Endothelial cell (in vitro differentiated cells): ENCODE results near the gene STK11IP. TPM values are rescaled to one million over a fixed set of nuclear protein-coding genes. Genes with fewer than 3 reads are reported as not detected.

ENCODE experiments used
- DNase-seq: peaks from one replicate; pipeline ENCODE4 v3.0.0; 2021; ENCODE audit warnings: low spot score
- H3K27ac Mint-ChIP-seq: one replicate; pipeline ENCODE4 v1.8.0; 2021; ENCODE audit warnings: mixed read lengths, inconsistent platforms; ENCODE audit not compliant: unreplicated experiment
- H3K27me3 Mint-ChIP-seq: one replicate; pipeline ENCODE4 v1.8.0; 2021; ENCODE audit warnings: mild to moderate bottlenecking, moderate library complexity, mixed read lengths, inconsistent platforms; ENCODE audit not compliant: unreplicated experiment
- H3K36me3 Mint-ChIP-seq: one replicate; pipeline ENCODE4 v1.8.0; 2021; ENCODE audit warnings: mild to moderate bottlenecking, low read depth, mixed read lengths, inconsistent platforms; ENCODE audit not compliant: unreplicated experiment
- H3K4me1 Mint-ChIP-seq: one replicate; pipeline ENCODE4 v1.8.0; 2021; ENCODE audit warnings: mild to moderate bottlenecking, mixed read lengths, inconsistent platforms; ENCODE audit not compliant: unreplicated experiment
- H3K4me3 Mint-ChIP-seq: one replicate; pipeline ENCODE4 v1.8.0; 2021; ENCODE audit warnings: mild to moderate bottlenecking, mixed read lengths, inconsistent platforms; ENCODE audit not compliant: unreplicated experiment
- H3K9me3 Mint-ChIP-seq: one replicate; pipeline ENCODE4 v1.8.0; 2021; ENCODE audit warnings: mixed read lengths, inconsistent platforms; ENCODE audit not compliant: unreplicated experiment
- total RNA-seq: library from RNA; stranded (reverse); fragmentation: NEBNext Ultra II Directional; extraction: Animal tissue kit (Norgen Biotek cat#: 25700); gene quantifications from one replicate; pipeline ENCODE4 v1.2.1, GENCODE V29; 2021; ENCODE audit not compliant: unreplicated experiment
- TF ChIP-seq, protein P1 (sequence below): fragments of 200-600 bp; sonication (generic); IDR thresholded peaks from one replicate; pipeline ENCODE4 v1.5.0; 2021; ENCODE audit warnings: antibody characterized with exemption; ENCODE audit not compliant: unreplicated experiment

STK11IP gene
- total RNA-seq, 1 donor from 2014 or later: 23.8 TPM

DNA sequence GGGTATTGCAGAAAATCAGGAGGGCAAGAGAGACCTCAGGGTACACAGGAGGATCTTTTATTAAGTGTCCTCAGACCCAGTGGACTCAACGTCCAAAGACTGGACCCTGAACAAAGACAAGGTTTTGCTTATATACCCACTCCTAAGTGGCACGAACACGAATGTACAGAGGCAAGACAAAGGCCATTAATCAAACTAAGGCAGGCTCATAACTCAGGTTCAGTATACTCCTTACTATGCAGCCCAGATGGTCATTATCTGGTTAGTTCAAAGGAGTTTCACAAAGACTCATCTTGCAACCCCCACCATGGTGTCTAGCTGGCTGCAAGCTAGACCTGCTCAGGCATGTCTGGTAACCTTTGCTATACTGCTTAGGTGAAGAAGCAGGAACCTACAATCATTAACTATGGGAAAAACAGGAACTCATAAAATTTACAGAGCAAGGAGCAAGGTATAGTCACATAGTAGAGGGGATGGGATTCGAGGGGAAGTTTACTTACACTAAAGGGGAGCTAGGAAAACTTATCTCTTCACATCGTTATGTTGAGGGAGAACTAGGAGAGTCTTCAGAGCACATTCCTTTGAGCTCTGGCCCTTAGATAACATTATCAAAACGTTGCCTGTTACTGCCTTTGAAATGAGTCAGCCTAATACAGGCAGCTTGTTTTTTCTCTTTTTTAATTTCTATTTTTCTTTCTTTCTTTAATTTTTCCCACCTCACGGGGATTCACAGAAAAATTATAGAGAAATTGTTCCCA lies 63.7 kb downstream of the STK11IP start:
- peaks cover 3% of the 10 kb centered on the region for H3K27me3 Mint-ChIP-seq
- TF ChIP-seq, protein P1, sequence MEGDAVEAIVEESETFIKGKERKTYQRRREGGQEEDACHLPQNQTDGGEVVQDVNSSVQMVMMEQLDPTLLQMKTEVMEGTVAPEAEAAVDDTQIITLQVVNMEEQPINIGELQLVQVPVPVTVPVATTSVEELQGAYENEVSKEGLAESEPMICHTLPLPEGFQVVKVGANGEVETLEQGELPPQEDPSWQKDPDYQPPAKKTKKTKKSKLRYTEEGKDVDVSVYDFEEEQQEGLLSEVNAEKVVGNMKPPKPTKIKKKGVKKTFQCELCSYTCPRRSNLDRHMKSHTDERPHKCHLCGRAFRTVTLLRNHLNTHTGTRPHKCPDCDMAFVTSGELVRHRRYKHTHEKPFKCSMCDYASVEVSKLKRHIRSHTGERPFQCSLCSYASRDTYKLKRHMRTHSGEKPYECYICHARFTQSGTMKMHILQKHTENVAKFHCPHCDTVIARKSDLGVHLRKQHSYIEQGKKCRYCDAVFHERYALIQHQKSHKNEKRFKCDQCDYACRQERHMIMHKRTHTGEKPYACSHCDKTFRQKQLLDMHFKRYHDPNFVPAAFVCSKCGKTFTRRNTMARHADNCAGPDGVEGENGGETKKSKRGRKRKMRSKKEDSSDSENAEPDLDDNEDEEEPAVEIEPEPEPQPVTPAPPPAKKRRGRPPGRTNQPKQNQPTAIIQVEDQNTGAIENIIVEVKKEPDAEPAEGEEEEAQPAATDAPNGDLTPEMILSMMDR: no peak
- no peak overlapping the region for H3K27ac Mint-ChIP-seq
- peaks cover 4% of the 10 kb centered on the region for H3K4me1 Mint-ChIP-seq
- DNase-seq: no peak
- H3K4me3 Mint-ChIP-seq: no peak overlapping the region
- peaks cover 4% of the 10 kb centered on the region for H3K9me3 Mint-ChIP-seq
- H3K36me3 Mint-ChIP-seq: peaks cover 8% of the 10 kb centered on the region

DNA sequence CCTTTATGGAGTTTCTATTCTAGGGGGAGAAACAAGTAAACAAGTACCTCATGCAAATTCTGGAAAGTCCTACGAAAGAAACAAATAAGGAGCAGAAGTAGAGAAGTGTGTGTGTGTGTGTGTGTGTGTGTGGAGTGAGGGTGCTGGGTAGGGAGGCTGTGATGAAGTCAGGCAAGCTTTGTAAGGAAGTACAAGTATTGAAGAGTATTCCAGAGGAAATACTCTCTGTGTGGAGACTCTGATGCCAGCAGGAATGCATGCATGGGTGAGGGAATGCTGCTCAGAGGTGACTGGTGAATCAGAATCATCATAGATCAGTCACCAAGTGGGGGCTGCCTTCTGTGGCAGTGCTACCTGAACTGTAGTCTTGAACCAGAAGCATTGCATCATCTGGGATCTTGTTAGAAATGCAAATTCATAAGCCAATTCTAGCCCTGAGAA lies 64.3 kb downstream of the STK11IP start:
- Mint-ChIP-seq H3K36me3 (peaks cover 8% of the 10 kb centered on the region), H3K9me3 (peaks cover 4% of the 10 kb centered on the region), H3K4me3 (no peak overlapping the region), H3K27ac (no peak overlapping the region), H3K4me1 (peaks cover 4% of the 10 kb centered on the region), H3K27me3 (peaks cover 5% of the 10 kb centered on the region)
- TF ChIP-seq, protein P1: no peak
- DNase-seq: no peak

DNA sequence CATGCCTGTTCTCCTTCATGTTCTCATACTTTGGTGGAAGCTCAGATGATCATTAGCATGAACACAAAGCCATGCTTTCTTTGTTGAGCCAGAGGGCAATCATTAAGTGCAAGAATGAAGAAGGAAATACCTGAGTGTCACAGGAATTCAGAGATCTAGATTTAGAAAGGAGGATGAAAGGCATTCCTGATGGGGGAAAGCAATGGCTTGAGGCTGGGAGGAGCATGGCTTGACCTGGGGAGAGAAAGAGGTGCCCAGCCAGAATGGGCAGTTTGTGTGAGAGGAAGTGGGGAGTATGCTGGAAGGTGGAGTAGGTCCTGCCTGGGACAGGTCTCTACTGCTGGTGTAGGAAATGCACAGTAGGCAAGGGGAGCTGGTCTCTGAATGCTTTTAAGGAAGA lies 64.9 kb downstream of the STK11IP start:
- peaks cover 4% of the 10 kb centered on the region for H3K9me3 Mint-ChIP-seq
- H3K4me1 Mint-ChIP-seq: peaks cover 4% of the 10 kb centered on the region
- H3K4me3 Mint-ChIP-seq: no peak overlapping the region
- H3K27me3 Mint-ChIP-seq: peaks cover 6% of the 10 kb centered on the region
- H3K36me3 Mint-ChIP-seq: peaks cover 8% of the 10 kb centered on the region
- TF ChIP-seq, protein P1: no peak
- DNase-seq: no peak
- no peak overlapping the region for H3K27ac Mint-ChIP-seq

DNA sequence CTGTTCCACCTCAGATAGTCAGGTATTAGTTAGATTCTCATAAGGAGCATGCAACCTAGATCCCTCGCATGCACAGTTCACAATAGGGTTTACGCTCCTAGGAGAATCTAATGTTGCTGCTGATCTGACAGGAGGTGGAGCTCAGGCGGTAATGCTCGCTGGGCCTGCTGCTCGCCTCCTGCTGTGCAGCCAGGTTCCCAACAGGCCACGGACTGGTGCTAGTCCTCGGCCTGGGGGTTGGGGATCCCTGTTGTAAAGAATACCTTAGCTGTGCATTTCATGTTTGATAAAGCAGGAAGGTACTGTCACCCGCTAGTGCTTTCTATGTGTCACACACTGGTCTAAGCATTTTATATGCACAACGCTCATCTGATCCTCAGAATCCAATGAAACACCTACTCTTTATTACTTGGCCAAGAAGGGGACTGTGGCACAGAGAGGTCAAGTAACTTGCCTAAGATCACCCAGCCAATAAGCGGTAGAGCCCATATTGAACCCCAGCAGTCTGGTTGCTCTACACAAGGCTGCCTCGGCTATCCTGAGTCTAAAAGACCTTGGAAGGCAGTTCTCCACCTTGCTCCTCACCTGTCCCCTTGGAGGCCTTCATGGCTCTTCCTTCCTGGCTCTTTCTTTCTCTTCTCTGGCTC lies 65.6 kb downstream of the STK11IP start:
- H3K27me3 Mint-ChIP-seq: peaks cover 6% of the 10 kb centered on the region
- DNase-seq: no peak
- peaks cover 4% of the 10 kb centered on the region for H3K9me3 Mint-ChIP-seq
- no peak overlapping the region for H3K27ac Mint-ChIP-seq
- H3K4me3 Mint-ChIP-seq: no peak overlapping the region
- peaks cover 4% of the 10 kb centered on the region for H3K4me1 Mint-ChIP-seq
- TF ChIP-seq, protein P1: no peak
- peaks cover 8% of the 10 kb centered on the region for H3K36me3 Mint-ChIP-seq

DNA sequence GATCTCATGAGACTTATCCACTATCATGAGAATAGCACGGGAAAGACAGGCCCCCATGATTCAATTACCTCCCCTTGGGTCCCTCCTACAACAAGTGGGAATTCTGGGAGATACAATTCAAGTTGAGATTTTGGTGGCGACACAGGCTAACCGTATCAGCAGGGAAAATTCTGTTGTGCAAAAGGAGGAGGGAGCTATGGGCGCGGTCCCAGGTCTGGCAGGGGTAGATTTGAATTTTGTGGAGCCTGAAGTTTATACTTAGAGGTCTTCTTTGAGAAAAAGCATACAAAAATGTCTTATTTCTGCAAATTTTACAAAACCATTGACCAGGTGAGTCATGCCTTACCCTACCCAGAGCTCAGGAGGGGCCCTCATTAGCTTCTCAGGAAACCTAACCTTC lies 66.4 kb downstream of the STK11IP start:
- Mint-ChIP-seq H3K4me3 (no peak overlapping the region), H3K36me3 (peaks cover 8% of the 10 kb centered on the region), H3K4me1 (peaks cover 7% of the 10 kb centered on the region), H3K27ac (no peak overlapping the region), H3K9me3 (peaks cover 4% of the 10 kb centered on the region), H3K27me3 (peaks cover 6% of the 10 kb centered on the region)
- DNase-seq: no peak
- TF ChIP-seq, protein P1: no peak
